GM18498 (cell line): ENCODE results near the gene FSTL5.

Source experiments
- ATAC-seq: cut with Tn5 transposase; IDR thresholded peaks from one replicate; pipeline ENCODE4 v1.9.1; 2021; ENCODE audit warnings: mild to moderate bottlenecking, moderate library complexity; ENCODE audit not compliant: unreplicated experiment

Gene FSTL5

DNA sequence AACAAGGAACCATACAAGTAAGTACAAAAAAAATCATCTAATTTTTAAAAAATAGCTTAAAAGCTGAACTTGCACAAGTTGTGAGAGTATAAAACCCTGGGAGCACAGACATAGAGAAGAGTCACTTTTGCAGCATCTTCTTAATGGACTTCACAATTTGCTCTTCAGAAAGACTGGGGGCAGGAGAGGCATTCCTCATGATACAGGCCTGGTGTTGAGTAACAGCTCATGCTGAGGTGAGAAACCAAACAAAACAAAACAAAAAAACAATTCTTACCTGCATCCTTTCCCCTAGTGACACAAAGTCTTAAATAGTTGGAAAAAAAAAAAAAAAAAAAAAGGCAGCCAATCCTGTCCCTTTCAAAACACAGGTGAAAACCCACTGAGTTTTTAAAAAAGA is 562.8 kb downstream of the FSTL5 start:
- ATAC-seq = no peak

DNA sequence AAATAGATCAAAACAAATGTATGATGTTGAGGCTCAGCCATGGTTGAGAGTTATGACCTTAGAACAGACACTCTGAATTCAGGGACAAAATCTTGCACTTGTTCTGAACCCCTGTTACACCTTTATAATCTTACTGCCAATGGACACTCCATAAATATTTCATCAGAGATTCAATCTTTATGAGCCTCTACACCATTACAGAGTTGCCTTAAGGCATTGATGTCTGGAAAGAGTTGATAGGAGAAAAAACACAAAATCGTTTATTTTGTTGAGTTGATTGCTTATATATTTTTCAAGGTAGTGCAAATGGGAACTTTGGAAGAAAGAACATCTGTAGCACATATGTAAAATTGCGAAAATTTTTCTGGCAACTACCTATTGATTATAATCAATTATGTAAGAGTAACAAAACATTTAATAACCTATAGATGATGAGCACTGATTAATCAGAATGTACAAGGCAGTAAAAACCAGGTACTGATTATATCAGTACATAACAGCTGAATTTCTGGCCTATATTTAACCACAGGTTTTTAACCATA is 568.5 kb downstream of the FSTL5 start:
- no peak for ATAC-seq

DNA sequence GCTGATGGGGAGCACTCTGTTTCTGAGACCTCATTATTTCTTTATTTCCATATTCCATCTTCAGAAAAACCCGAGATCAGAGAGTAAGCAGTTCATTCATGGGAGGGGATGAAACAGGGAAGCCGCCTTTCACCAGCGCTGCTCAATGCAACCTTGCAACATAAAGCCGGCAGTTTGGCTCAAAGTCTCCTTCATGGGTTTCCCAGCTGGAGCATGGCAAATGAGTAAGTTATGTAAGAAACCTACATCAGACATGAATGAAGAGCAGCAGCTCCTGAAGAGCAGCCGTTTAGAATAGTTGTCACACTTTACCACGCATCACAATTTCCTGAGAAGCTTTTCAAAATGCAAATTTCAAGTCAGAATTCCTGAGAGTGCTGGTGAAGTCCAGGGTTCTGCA is 578.8 kb downstream of the FSTL5 start:
- no peak for ATAC-seq

GRCh38 chr4:161583549-161583948 is 580.3 kb downstream of the FSTL5 start:
- no peak for ATAC-seq

GRCh38 chr4:161581262-161582230 is 582.3 kb downstream of the FSTL5 start:
- peak; percentile 70 for ATAC-seq

GRCh38 chr4:161577579-161578301 is 586.1 kb downstream of the FSTL5 start:
- ATAC-seq = no peak

GRCh38 chr4:161573836-161574235 is 590.0 kb downstream of the FSTL5 start:
- no peak for ATAC-seq

DNA sequence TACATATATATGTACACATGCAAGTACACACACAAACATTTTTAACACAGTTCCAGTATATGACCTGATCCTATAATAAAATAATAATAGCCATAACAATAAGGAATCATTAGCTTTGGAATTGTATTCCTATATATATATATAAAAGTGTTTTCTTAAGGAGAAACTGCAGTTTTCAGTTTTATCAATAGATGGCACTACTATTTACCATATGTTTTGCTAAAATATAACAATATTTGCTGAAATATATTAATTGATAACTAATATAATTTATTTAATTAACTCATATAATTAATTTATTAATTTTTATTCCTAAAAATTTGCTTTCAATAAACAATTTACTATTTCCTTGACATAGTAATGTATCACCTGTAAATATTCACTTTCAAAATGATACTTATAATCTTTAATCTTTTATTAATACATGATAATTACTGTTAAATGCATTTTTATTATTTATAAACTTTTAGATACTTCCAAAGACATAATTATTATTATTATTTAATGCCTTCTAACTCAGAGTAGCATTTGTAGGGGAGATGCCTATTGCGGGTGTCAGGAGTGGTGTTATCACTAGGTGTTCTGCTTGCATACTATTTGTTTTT is 599.5 kb downstream of the FSTL5 start:
- no peak for ATAC-seq

- ATAC-seq = peak; percentile 81
These were observed 607.8 kb downstream of the FSTL5 start for GRCh38 chr4:161555689-161556660.

DNA sequence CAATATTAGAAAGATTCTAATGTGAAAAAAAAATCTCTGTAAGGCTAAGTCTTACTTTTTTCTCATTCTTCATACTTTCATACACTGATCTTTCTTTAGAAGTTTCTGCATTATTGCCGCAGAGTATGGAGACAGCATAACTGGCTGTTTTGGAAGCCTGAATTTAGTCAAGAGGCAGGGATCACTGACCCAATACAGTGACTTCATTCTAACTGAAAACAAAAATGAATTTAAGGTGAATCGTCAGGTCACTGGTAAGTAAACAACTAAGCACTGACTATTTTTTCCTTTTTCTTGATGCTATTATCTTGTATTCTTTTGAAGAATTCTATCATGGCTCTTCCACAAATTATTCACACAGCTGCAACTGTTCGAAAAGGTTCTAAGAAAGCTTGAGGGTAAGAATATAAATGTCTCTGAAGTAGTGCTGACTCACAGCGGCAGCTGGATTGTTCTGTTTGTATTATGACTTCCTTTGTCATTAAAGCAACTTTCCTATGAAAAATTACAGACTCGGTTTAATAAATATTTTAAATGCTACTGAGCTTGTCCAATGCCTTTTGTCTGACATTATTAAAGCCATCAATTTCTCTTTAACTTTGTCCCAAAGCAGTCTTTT is 609.3 kb downstream of the FSTL5 start:
- ATAC-seq = no peak

DNA sequence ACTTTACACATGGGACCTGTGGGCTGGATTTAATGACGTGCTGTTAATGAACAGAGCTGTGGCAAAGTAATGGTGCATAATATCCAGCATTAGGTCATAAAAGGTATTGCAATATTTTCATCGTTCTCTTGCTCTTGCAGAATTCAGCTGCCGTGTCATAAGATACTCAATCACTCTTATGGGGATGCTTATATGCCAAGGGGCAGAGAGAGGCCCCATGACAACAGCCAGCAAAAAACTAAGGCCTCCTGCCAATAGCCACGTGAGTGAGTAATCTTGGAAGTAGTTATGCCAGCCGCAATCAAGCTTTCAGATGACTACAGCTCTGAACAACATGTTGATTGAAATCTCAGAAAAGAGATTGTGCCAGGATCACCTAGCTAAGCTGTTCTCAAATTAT is 616.9 kb downstream of the FSTL5 start:
- ATAC-seq = no peak

GRCh38 chr4:161540265-161540664 is 623.5 kb downstream of the FSTL5 start:
- ATAC-seq = no peak

- ATAC-seq = no peak
These were observed 624.9 kb downstream of the FSTL5 start for GRCh38 chr4:161538941-161539340.

DNA sequence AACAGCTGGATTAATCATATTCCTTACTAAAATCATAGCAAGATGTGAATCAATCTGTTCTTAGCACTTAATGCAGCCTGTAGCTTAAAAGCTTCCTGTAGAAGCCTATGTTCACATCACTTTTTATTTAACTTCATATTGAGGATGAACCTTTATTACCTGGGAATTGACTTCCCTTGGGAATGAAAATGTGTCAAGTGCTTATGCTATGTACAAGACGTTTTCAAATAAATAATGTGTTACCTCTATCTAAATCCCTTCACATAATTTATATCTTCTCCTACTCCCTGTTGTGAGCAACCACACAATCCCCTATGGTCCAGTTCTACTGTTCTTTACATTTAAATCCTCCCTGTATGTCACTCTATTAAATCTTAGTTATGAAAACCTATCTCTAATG is 633.1 kb downstream of the FSTL5 start:
- no peak for ATAC-seq

GRCh38 chr4:161525121-161525520 is 638.7 kb downstream of the FSTL5 start:
- no peak for ATAC-seq

- no peak for ATAC-seq
These were observed 641.8 kb downstream of the FSTL5 start for GRCh38 chr4:161522031-161522430.

- ATAC-seq = no peak
These were observed 644.2 kb downstream of the FSTL5 start for GRCh38 chr4:161519611-161520010.

DNA sequence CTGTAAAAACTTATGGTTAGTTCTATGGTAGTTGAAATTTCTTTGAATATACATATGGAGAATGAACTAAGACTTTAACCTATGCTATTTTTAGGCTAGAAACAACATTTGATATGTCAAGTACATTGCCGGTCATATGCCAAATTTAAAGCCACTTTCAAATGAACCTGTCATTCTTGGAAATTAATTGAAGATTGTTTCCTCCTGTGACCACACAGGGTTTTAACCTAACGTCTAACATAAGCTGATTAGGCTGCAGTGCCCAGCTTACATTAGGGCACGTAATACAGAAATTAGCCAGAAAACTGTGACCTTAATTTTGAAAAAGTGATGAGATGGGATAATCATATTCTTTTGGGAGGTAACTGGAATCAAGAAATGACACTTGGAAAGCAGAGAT is 645.9 kb downstream of the FSTL5 start:
- ATAC-seq = no peak

- no peak for ATAC-seq
These were observed 658.7 kb downstream of the FSTL5 start for GRCh38 chr4:161505141-161505540.

- ATAC-seq = no peak
These were observed 665.6 kb downstream of the FSTL5 start for GRCh38 chr4:161498155-161498554.
